ENCODE measurements around the gene WNT8B. TPM values are rescaled to one million over a fixed set of nuclear protein-coding genes. Genes with fewer than 3 reads are reported as not detected.

Gene WNT8B
- total and polyA plus RNA-seq, 4 donors: not detected

- WGBS, 2 donors: 67 to 72% methylated on average over 4 of the region's 4 CpGs
Measured at GRCh38 chr10:100446130-100446761, 16.6 kb upstream of the WNT8B start.

GRCh38 chr10:100447663-100448062, 15.1 kb upstream of the WNT8B start:
- no peaks in the 10 kb centered on the region for H3K4me1 ChIP-seq (ENCODE audit: control insufficient read depth in 1 of 2, insufficient read depth in 2 of 2, low read length in 2 of 2)
- no peak overlapping the region for H3K4me3 ChIP-seq (ENCODE audit: low read length in 2 of 2)
- no peak overlapping the region for H3K27ac ChIP-seq (ENCODE audit: low read depth in 1 of 2, low read length in 2 of 2)
- DNase-seq (no peak), ATAC-seq (ENCODE audit: low FRiP score) (no peak)
- 74 to 90% methylated on average over 1 of the region's 1 CpG for WGBS, 2 donors
- peaks cover 3% of the 10 kb centered on the region for H3K9me3 ChIP-seq (ENCODE audit: control insufficient read depth, low read length)
- H3K27me3 ChIP-seq (ENCODE audit: control insufficient read depth in 1 of 2, insufficient read depth in 2 of 2, low read length in 1 of 2): peaks cover 0 to 4% of the 10 kb centered on the region in 2 donors
- H3K36me3 ChIP-seq (ENCODE audit: control insufficient read depth in 1 of 2, insufficient read depth in 2 of 2, low read length in 1 of 2): no peaks in the 10 kb centered on the region
- intact Hi-C loops (cut with DNase I): no loop called here

More at GRCh38 chr10:100446130-100446761, 16.6 kb upstream of the WNT8B start:
- Histone ChIP-seq H3K4me1 (ENCODE audit: control insufficient read depth in 1 of 2, insufficient read depth in 2 of 2, low read length in 2 of 2) (no peaks in the 10 kb centered on the region), H3K4me3 (ENCODE audit: low read length in 2 of 2) (no peak overlapping the region), H3K9me3 (ENCODE audit: control insufficient read depth, low read length) (peaks cover 3% of the 10 kb centered on the region), H3K27me3 (ENCODE audit: control insufficient read depth in 1 of 2, insufficient read depth in 2 of 2, low read length in 1 of 2) (peaks cover 0 to 4% of the 10 kb centered on the region in 2 donors), H3K36me3 (ENCODE audit: control insufficient read depth in 1 of 2, insufficient read depth in 2 of 2, low read length in 1 of 2) (no peaks in the 10 kb centered on the region), H3K27ac (ENCODE audit: low read depth in 1 of 2, low read length in 2 of 2) (no peak overlapping the region)
- ATAC-seq (ENCODE audit: low FRiP score) (no peak), DNase-seq (no peak)
- intact Hi-C loops (cut with DNase I): no loop called here

- intact Hi-C loops (cut with DNase I): no loop called here
- H3K4me3 ChIP-seq (ENCODE audit: low read length in 2 of 2): no peak overlapping the region
- H3K9me3 ChIP-seq (ENCODE audit: control insufficient read depth, low read length): peaks cover 3% of the 10 kb centered on the region
- no peak for ATAC-seq (ENCODE audit: low FRiP score)
- no peak overlapping the region for H3K27ac ChIP-seq (ENCODE audit: low read depth in 1 of 2, low read length in 2 of 2)
- H3K4me1 ChIP-seq (ENCODE audit: control insufficient read depth in 1 of 2, insufficient read depth in 2 of 2, low read length in 2 of 2): no peaks in the 10 kb centered on the region
- peaks cover 0 to 4% of the 10 kb centered on the region in 2 donors for H3K27me3 ChIP-seq (ENCODE audit: control insufficient read depth in 1 of 2, insufficient read depth in 2 of 2, low read length in 1 of 2)
- no peak for DNase-seq
- no peaks in the 10 kb centered on the region for H3K36me3 ChIP-seq (ENCODE audit: control insufficient read depth in 1 of 2, insufficient read depth in 2 of 2, low read length in 1 of 2)
- 83% methylated on average over 4 of the region's 4 CpGs for WGBS, 2 donors
Measured at GRCh38 chr10:100448951-100449350, 13.9 kb upstream of the WNT8B start.

- WGBS, 2 donors: 53 to 60% methylated on average over 5 of the region's 5 CpGs
- Histone ChIP-seq H3K4me1 (ENCODE audit: control insufficient read depth in 1 of 2, insufficient read depth in 2 of 2, low read length in 2 of 2) (no peaks in the 10 kb centered on the region), H3K9me3 (ENCODE audit: control insufficient read depth, low read length) (no peaks in the 10 kb centered on the region), H3K27ac (ENCODE audit: low read depth in 1 of 2, low read length in 2 of 2) (no peak overlapping the region), H3K36me3 (ENCODE audit: control insufficient read depth in 1 of 2, insufficient read depth in 2 of 2, low read length in 1 of 2) (no peaks in the 10 kb centered on the region), H3K27me3 (ENCODE audit: control insufficient read depth in 1 of 2, insufficient read depth in 2 of 2, low read length in 1 of 2) (no peaks in the 10 kb centered on the region), H3K4me3 (ENCODE audit: low read length in 2 of 2) (no peak overlapping the region)
- intact Hi-C loops (cut with DNase I): no loop called here
- DNase-seq (no peak), ATAC-seq (ENCODE audit: low FRiP score) (no peak)
Measured at GRCh38 chr10:100468322-100468721, 5.5 kb downstream of the WNT8B start.

GRCh38 chr10:100468978-100469377, 6.2 kb downstream of the WNT8B start:
- intact Hi-C loops (cut with DNase I): no loop called here
- no peaks in the 10 kb centered on the region for H3K36me3 ChIP-seq (ENCODE audit: control insufficient read depth in 1 of 2, insufficient read depth in 2 of 2, low read length in 1 of 2)
- H3K4me1 ChIP-seq (ENCODE audit: control insufficient read depth in 1 of 2, insufficient read depth in 2 of 2, low read length in 2 of 2): no peaks in the 10 kb centered on the region
- no peaks in the 10 kb centered on the region for H3K27me3 ChIP-seq (ENCODE audit: control insufficient read depth in 1 of 2, insufficient read depth in 2 of 2, low read length in 1 of 2)
- H3K27ac ChIP-seq (ENCODE audit: low read depth in 1 of 2, low read length in 2 of 2): no peak overlapping the region
- H3K4me3 ChIP-seq (ENCODE audit: low read length in 2 of 2): no peak overlapping the region
- DNase-seq: no peak
- no peak for ATAC-seq (ENCODE audit: low FRiP score)
- no peaks in the 10 kb centered on the region for H3K9me3 ChIP-seq (ENCODE audit: control insufficient read depth, low read length)

GRCh38 chr10:100469756-100470155, 6.9 kb downstream of the WNT8B start:
- Histone ChIP-seq H3K27ac (ENCODE audit: low read depth in 1 of 2, low read length in 2 of 2) (no peak overlapping the region), H3K9me3 (ENCODE audit: control insufficient read depth, low read length) (no peaks in the 10 kb centered on the region), H3K4me1 (ENCODE audit: control insufficient read depth in 1 of 2, insufficient read depth in 2 of 2, low read length in 2 of 2) (no peaks in the 10 kb centered on the region), H3K36me3 (ENCODE audit: control insufficient read depth in 1 of 2, insufficient read depth in 2 of 2, low read length in 1 of 2) (no peaks in the 10 kb centered on the region), H3K27me3 (ENCODE audit: control insufficient read depth in 1 of 2, insufficient read depth in 2 of 2, low read length in 1 of 2) (no peaks in the 10 kb centered on the region), H3K4me3 (ENCODE audit: low read length in 2 of 2) (no peak overlapping the region)
- WGBS, 2 donors: 68 to 73% methylated on average over 1 of the region's 1 CpG
- no peak for DNase-seq
- intact Hi-C loops (cut with DNase I): no loop called here
- ATAC-seq (ENCODE audit: low FRiP score): no peak

- DNase-seq: no peak
- Histone ChIP-seq H3K4me3 (ENCODE audit: low read length in 2 of 2) (no peak overlapping the region), H3K36me3 (ENCODE audit: control insufficient read depth in 1 of 2, insufficient read depth in 2 of 2, low read length in 1 of 2) (no peaks in the 10 kb centered on the region), H3K27me3 (ENCODE audit: control insufficient read depth in 1 of 2, insufficient read depth in 2 of 2, low read length in 1 of 2) (no peaks in the 10 kb centered on the region), H3K4me1 (ENCODE audit: control insufficient read depth in 1 of 2, insufficient read depth in 2 of 2, low read length in 2 of 2) (no peaks in the 10 kb centered on the region), H3K9me3 (ENCODE audit: control insufficient read depth, low read length) (no peaks in the 10 kb centered on the region), H3K27ac (ENCODE audit: low read depth in 1 of 2, low read length in 2 of 2) (no peak overlapping the region)
- ATAC-seq (ENCODE audit: low FRiP score): no peak
- WGBS, 2 donors: 74 to 84% methylated on average over 3 of the region's 3 CpGs
- intact Hi-C loops (cut with DNase I): no loop called here
Measured at GRCh38 chr10:100470367-100470766, 7.6 kb downstream of the WNT8B start.

- Histone ChIP-seq H3K9me3 (ENCODE audit: control insufficient read depth, low read length) (no peaks in the 10 kb centered on the region), H3K36me3 (ENCODE audit: control insufficient read depth in 1 of 2, insufficient read depth in 2 of 2, low read length in 1 of 2) (no peaks in the 10 kb centered on the region), H3K27me3 (ENCODE audit: control insufficient read depth in 1 of 2, insufficient read depth in 2 of 2, low read length in 1 of 2) (no peaks in the 10 kb centered on the region), H3K27ac (ENCODE audit: low read depth in 1 of 2, low read length in 2 of 2) (no peak overlapping the region), H3K4me1 (ENCODE audit: control insufficient read depth in 1 of 2, insufficient read depth in 2 of 2, low read length in 2 of 2) (no peaks in the 10 kb centered on the region), H3K4me3 (ENCODE audit: low read length in 2 of 2) (no peak overlapping the region)
- no peak for DNase-seq
- intact Hi-C loops (cut with DNase I): no loop called here
- 22% methylated on average over 5 of the region's 5 CpGs for WGBS, 2 donors
- ATAC-seq (ENCODE audit: low FRiP score): no peak
Measured at GRCh38 chr10:100477970-100478369, 15.2 kb downstream of the WNT8B start.

- H3K9me3 ChIP-seq (ENCODE audit: control insufficient read depth, low read length): no peaks in the 10 kb centered on the region
- no peaks in the 10 kb centered on the region for H3K4me1 ChIP-seq (ENCODE audit: control insufficient read depth in 1 of 2, insufficient read depth in 2 of 2, low read length in 2 of 2)
- H3K27me3 ChIP-seq (ENCODE audit: control insufficient read depth in 1 of 2, insufficient read depth in 2 of 2, low read length in 1 of 2): no peaks in the 10 kb centered on the region
- no peak for ATAC-seq (ENCODE audit: low FRiP score)
- no peak overlapping the region for H3K4me3 ChIP-seq (ENCODE audit: low read length in 2 of 2)
- DNase-seq: no peak
- WGBS, 2 donors: 20 to 36% methylated on average over 4 of the region's 4 CpGs
- H3K36me3 ChIP-seq (ENCODE audit: control insufficient read depth in 1 of 2, insufficient read depth in 2 of 2, low read length in 1 of 2): no peaks in the 10 kb centered on the region
- no peak overlapping the region for H3K27ac ChIP-seq (ENCODE audit: low read depth in 1 of 2, low read length in 2 of 2)
- intact Hi-C loops (cut with DNase I): no loop called here
Measured at GRCh38 chr10:100479037-100479436, 16.2 kb downstream of the WNT8B start.

Data from aorta (tissue), 5 donors.